Peyer's patch (tissue), 4 donors: Measurements from ENCODE around the gene ARL4D. TPM values are rescaled to one million over a fixed set of nuclear protein-coding genes. Genes with fewer than 3 reads are reported as not detected.
"Not testable (repeated sequence)": the region's sequence is repeated elsewhere in the genome, so short reads cannot be mapped to it uniquely, and the experiment has no call there.

Experiments
- DNase-seq, 3 donors: peaks; one replicate each; pipeline ENCODE4 v3.0.0-alpha.2; 2017 to 2019
- H3K27ac ChIP-seq, 4 donors: fragments of 200-600 bp; sonication (generic); one replicate each; pipeline ENCODE4 v1.5.1; 2016 to 2019
- H3K27me3 ChIP-seq, 2 donors: fragments of 200-600 bp; sonication (generic); one replicate each; pipeline ENCODE4 v1.5.1; 2019
- H3K36me3 ChIP-seq, 3 donors: fragments of 200-600 bp; sonication (generic); one replicate each; pipeline ENCODE4 v1.5.1; 2016 to 2019
- H3K4me1 ChIP-seq, 4 donors: fragments of 200-600 bp; sonication (generic); one replicate each; pipeline ENCODE4 v1.5.1; 2016 to 2019
- H3K4me3 ChIP-seq, 4 donors: fragments of 200-600 bp; sonication (generic); 1 replicate in 3 of 4; 2 replicates in 1 of 4; pipeline ENCODE4 v1.5.1; 2016 to 2019; ENCODE audit warnings: mild to moderate bottlenecking in 1 of 4
- H3K9me3 ChIP-seq, 4 donors: fragments of 200-600 bp; sonication (generic); one replicate each; pipeline ENCODE4 v1.5.1; 2016 to 2019; ENCODE audit warnings: mild to moderate bottlenecking in 1 of 4
- CTCF ChIP-seq, 6 experiments: fragments of 450-650 bp in 4 of 6; fragments of 200-600 bp in 2 of 6; sonication (generic) in 1 of 6; IDR thresholded peaks; one replicate each; pipeline ENCODE4 v1.5.1; 2017 to 2019; ENCODE audit warnings: antibody characterized with exemption in 6 of 6, mild to moderate bottlenecking in 3 of 6, moderate library complexity in 1 of 6
- POLR2A ChIP-seq, 2 donors: fragments of 450-650 bp; IDR thresholded peaks; one replicate each; pipeline ENCODE4 v1.5.1; 2017; ENCODE audit warnings: antibody characterized with exemption in 2 of 2, mild to moderate bottlenecking in 2 of 2, moderate library complexity in 2 of 2
- total RNA-seq, 4 donors: library from RNA; depleted of rRNA; stranded (reverse); fragments of >200 nt; gene quantifications; one replicate each; pipeline ENCODE4 v1.1.0, GENCODE V29; 2016

Gene ARL4D
- total RNA-seq, 4 donors from 2014 or later: 0.70 to 2.3 TPM; not detected in 2

GRCh38 chr17:43389046-43389947 lies 9.5 kb upstream of the ARL4D start:
- peak; percentile 88 to 95 (median 91) for TF ChIP-seq CTCF (IDR thresholded peaks at IDR 0.05)
- peak; percentile 54 to 66 for TF ChIP-seq POLR2A (IDR thresholded peaks at IDR 0.05)
- H3K4me3 ChIP-seq: peak overlapping the region; percentile 55 to 69 (median 67)
- no peaks in the 10 kb centered on the region for H3K36me3 ChIP-seq
- peak; percentile 86 to 94 (median 88) for DNase-seq
- H3K27ac ChIP-seq: peak overlapping the region; percentile 94 to 100 (median 98)
- no peaks in the 10 kb centered on the region for H3K27me3 ChIP-seq
- peaks cover 0 to 24% (median 3%) of the 10 kb centered on the region in 4 donors for H3K4me1 ChIP-seq
- H3K9me3 ChIP-seq: no peaks in the 10 kb centered on the region

GRCh38 chr17:43392397-43392796 lies 6.4 kb upstream of the ARL4D start:
- H3K27ac ChIP-seq: no peak overlapping the region
- H3K4me3 ChIP-seq: no peak overlapping the region
- no peak for TF ChIP-seq CTCF (IDR thresholded peaks at IDR 0.05)
- no peak for TF ChIP-seq POLR2A (IDR thresholded peaks at IDR 0.05)
- H3K4me1 ChIP-seq: peaks cover 0 to 16% (median 2%) of the 10 kb centered on the region in 4 donors
- no peaks in the 10 kb centered on the region for H3K36me3 ChIP-seq
- H3K27me3 ChIP-seq: no peaks in the 10 kb centered on the region
- no peaks in the 10 kb centered on the region for H3K9me3 ChIP-seq
- DNase-seq: no peak

DNA sequence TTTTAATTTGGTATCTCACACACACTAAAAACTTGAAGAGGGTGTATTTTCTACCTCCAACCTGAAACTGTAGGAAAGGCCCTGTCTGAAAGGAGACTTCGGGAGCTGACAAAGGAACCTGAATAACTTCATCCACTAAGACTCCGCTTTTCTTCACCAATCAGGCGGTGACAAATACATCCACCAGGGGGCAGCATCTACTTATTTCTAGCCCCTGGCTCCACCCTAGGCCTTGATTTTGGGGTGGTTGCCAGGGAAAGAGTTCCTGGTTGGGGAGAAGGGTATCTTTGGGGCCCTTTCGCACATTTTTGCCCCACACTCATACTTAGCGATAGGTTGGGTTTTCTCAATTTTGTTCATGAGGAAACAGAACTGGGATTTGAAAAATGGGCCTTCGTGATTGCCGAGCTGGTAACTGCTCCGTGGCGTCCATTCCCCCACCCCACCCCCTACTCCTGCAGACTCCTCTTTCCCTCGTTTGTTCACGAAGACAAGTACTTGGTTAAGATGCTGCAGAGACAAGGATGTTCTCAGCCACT lies 4.8 kb upstream of the ARL4D start:
- peak overlapping the region in 2 of 4 donors; percentile 42 to 44 for H3K27ac ChIP-seq
- H3K27me3 ChIP-seq: no peaks in the 10 kb centered on the region
- H3K36me3 ChIP-seq: no peaks in the 10 kb centered on the region
- DNase-seq: peak; percentile 72 to 97 (median 94)
- peaks cover 0 to 19% (median 0%) of the 10 kb centered on the region in 4 donors for H3K4me1 ChIP-seq
- H3K9me3 ChIP-seq: no peaks in the 10 kb centered on the region
- TF ChIP-seq CTCF (IDR thresholded peaks at IDR 0.05): peak; percentile 93 to 97 (median 96)
- TF ChIP-seq POLR2A (IDR thresholded peaks at IDR 0.05): no peak
- H3K4me3 ChIP-seq: peak overlapping the region in 1 of 4 donors; percentile 23

DNA sequence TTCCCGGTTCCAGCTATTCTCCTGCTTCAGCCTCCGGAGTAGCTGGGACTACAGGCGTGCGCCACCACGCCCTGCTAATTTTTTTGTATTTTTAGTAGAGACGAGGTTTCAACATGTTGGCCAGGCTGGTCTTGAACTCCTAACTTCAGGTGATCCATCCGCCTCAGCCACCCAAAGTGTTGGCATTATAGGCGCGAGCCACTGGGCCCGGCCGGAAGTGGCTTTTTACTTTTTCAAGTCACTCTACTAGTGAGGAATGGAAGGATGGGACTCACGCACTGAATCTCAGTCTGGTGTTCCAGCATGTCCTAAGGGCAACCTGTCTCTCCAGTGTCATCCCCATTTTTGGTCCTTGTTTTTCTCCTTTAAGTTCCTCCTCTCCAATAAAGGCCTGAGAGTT lies 4.1 kb upstream of the ARL4D start:
- not testable (repeated sequence) for DNase-seq, H3K4me3 ChIP-seq, H3K36me3 ChIP-seq, H3K27ac ChIP-seq, H3K27me3 ChIP-seq, H3K9me3 ChIP-seq
- peaks cover 0 to 16% (median 0%) of the 10 kb centered on the region in 4 donors for H3K4me1 ChIP-seq

GRCh38 chr17:43395165-43395564 lies 3.6 kb upstream of the ARL4D start:
- no peak for DNase-seq
- no peak for TF ChIP-seq POLR2A (IDR thresholded peaks at IDR 0.05)
- TF ChIP-seq CTCF (IDR thresholded peaks at IDR 0.05): no peak
- no peak overlapping the region for H3K4me3 ChIP-seq
- H3K27me3 ChIP-seq: no peaks in the 10 kb centered on the region
- no peak overlapping the region for H3K27ac ChIP-seq
- no peaks in the 10 kb centered on the region for H3K36me3 ChIP-seq
- H3K9me3 ChIP-seq: no peaks in the 10 kb centered on the region
- H3K4me1 ChIP-seq: peaks cover 0 to 12% (median 0%) of the 10 kb centered on the region in 4 donors

GRCh38 chr17:43396491-43397060 lies 2.2 kb upstream of the ARL4D start:
- TF ChIP-seq CTCF (IDR thresholded peaks at IDR 0.05) (no peak), POLR2A (IDR thresholded peaks at IDR 0.05) (no peak)
- no peaks in the 10 kb centered on the region for H3K27me3 ChIP-seq
- no peak overlapping the region for H3K27ac ChIP-seq
- DNase-seq: no peak
- H3K4me3 ChIP-seq: no peak overlapping the region
- no peaks in the 10 kb centered on the region for H3K36me3 ChIP-seq
- peaks cover 0 to 12% (median 0%) of the 10 kb centered on the region in 4 donors for H3K4me1 ChIP-seq
- H3K9me3 ChIP-seq: no peaks in the 10 kb centered on the region
